Right lobe of liver (tissue), 6 donors: ENCODE measurements around the gene CLHC1. TPM values are rescaled to one million over a fixed set of nuclear protein-coding genes. Genes with fewer than 3 reads are reported as not detected.

Experiments used
- ATAC-seq, 4 donors: fragments of 200-7000 bp; cut with Tn5 transposase; one replicate each; pipeline ENCODE4 v1.9.1; 2020; ENCODE audit warnings: mild to moderate bottlenecking in 4 of 4, moderate library complexity in 4 of 4
- DNase-seq, 3 donors: peaks; one replicate each; pipeline ENCODE4 v3.0.0-alpha.2; 2020
- H3K27ac ChIP-seq, 3 donors: fragments of 200-600 bp; one replicate each; pipeline ENCODE4 v1.8.0; 2022
- H3K27me3 ChIP-seq, 2 donors: fragments of 200-600 bp; one replicate each; pipeline ENCODE4 v1.8.0; 2022
- H3K36me3 ChIP-seq, 4 donors: fragments of 200-600 bp; sonication (generic) in 1 of 4; one replicate each; pipeline versions ENCODE4 v1.5.1 to v1.8.0; 2017 to 2022; ENCODE audit warnings: control low read depth in 1 of 4
- H3K4me1 ChIP-seq, 4 donors: fragments of 200-600 bp; sonication (generic) in 1 of 4; one replicate each; pipeline versions ENCODE4 v1.5.1 to v1.8.0; 2017 to 2022; ENCODE audit warnings: control low read depth in 1 of 4
- H3K4me3 ChIP-seq, 3 donors: fragments of 200-600 bp; one replicate each; pipeline ENCODE4 v1.8.0; 2022
- H3K9me3 ChIP-seq, 4 donors: fragments of 200-600 bp; sonication (generic) in 1 of 4; one replicate each; pipeline versions ENCODE4 v1.5.1 to v1.8.0; 2017 to 2022; ENCODE audit warnings: control low read depth in 1 of 4
- CTCF ChIP-seq, 4 donors: fragments of 200-600 bp in 3 of 4; fragments of 450-650 bp in 1 of 4; IDR thresholded peaks; one replicate each; pipeline versions ENCODE4 v1.5.1 to v1.8.0; 2016 to 2022; ENCODE audit warnings: antibody characterized with exemption in 4 of 4, mild to moderate bottlenecking in 2 of 4
- POLR2A ChIP-seq: fragments of 450-650 bp; IDR thresholded peaks from one replicate; pipeline ENCODE4 v1.6.1; 2017; ENCODE audit warnings: antibody characterized with exemption, mild to moderate bottlenecking
- WGBS: methylation state at CpG from one replicate; pipeline ENCODE4 v1.1.6; 2018; ENCODE audit warnings: low coverage, low lambda C conversion rate; ENCODE audit not compliant: insufficient coverage; ENCODE audit errors: missing lambda C conversion rate; 5-methylcytosine and 5-hydroxymethylcytosine counted together
- intact Hi-C, 2 donors: fragments of 100-400 bp; cut with DNase I; formaldehyde crosslinking; loops; one replicate each; pipeline versions ENCODE4 v1.11.2 to v1.14.1; 2022
- total RNA-seq, 6 experiments: library from RNA; depleted of rRNA in 2 of 6; stranded (reverse); fragments of >200 nt in 2 of 6; fragmentation: NEBNext Ultra II Directional in 3 of 6; extraction: Animal tissue kit (Norgen Biotek cat#: 25700) in 3 of 6; gene quantifications; one replicate each; pipeline versions ENCODE4 v1.1.0 to v1.2.4, GENCODE V29; 2016 to 2023
- donor health status: DM: no; HTN: yes; CAD: no.
- donor health status: DM: no; HTN: no; CAD: no.
- donor health status: DM: no; HTN: no; CAD: no.
- donor health status: DM: no; HTN: yes; CAD: no.
- donor health status: DM: no; HTN: yes; CAD: no.

The CLHC1 gene
- total RNA-seq, 6 experiments from 2014 or later: 1.5 to 5.0 (median 3.7) TPM

- no peaks in the 10 kb centered on the region for H3K36me3 ChIP-seq
- no peaks in the 10 kb centered on the region for H3K27me3 ChIP-seq
- WGBS: 78% methylated on average over 9 of the region's 12 CpGs
- no peak for TF ChIP-seq CTCF (IDR thresholded peaks at IDR 0.05)
- no peak for TF ChIP-seq POLR2A
- DNase-seq (no peak), ATAC-seq (no peak)
- H3K27ac ChIP-seq: no peak overlapping the region
- no peak overlapping the region for H3K4me3 ChIP-seq
- no peaks in the 10 kb centered on the region for H3K9me3 ChIP-seq
- peaks cover 0 to 15% (median 0%) of the 10 kb centered on the region in 4 donors for H3K4me1 ChIP-seq
- intact Hi-C loops: loop anchor here (10.0 kb wide), 2 partner anchors 140 to 270 kb away; no protein-coding TSS in a partner anchor
Observed at GRCh38 chr2:55164534-55165480, 67.3 kb downstream of the CLHC1 start.

GRCh38 chr2:55163941-55164390 lies 68.1 kb downstream of the CLHC1 start:
- H3K36me3 ChIP-seq: no peaks in the 10 kb centered on the region
- no peak for DNase-seq
- intact Hi-C loops: loop anchor here (10.0 kb wide), 2 partner anchors 139 to 269 kb away; no protein-coding TSS in a partner anchor
- H3K27ac ChIP-seq: peak overlapping the region in 1 of 3 donors; percentile 45
- TF ChIP-seq CTCF (IDR thresholded peaks at IDR 0.05): no peak
- no peak for TF ChIP-seq POLR2A
- H3K4me3 ChIP-seq: peak overlapping the region in 2 of 3 donors; percentile 15 to 28
- H3K9me3 ChIP-seq: no peaks in the 10 kb centered on the region
- no peaks in the 10 kb centered on the region for H3K27me3 ChIP-seq
- ATAC-seq: peak; percentile 69 to 85 (median 78)
- peaks cover 0 to 15% (median 0%) of the 10 kb centered on the region in 4 donors for H3K4me1 ChIP-seq
- 22% methylated on average over 2 of the region's 7 CpGs for WGBS

GRCh38 chr2:55163274-55163721 lies 68.8 kb downstream of the CLHC1 start:
- H3K27ac ChIP-seq: no peak overlapping the region
- no peak for ATAC-seq
- H3K27me3 ChIP-seq: no peaks in the 10 kb centered on the region
- H3K9me3 ChIP-seq: no peaks in the 10 kb centered on the region
- peaks cover 0 to 15% (median 0%) of the 10 kb centered on the region in 4 donors for H3K4me1 ChIP-seq
- 63% methylated on average over 9 of the region's 9 CpGs for WGBS
- no peak overlapping the region for H3K4me3 ChIP-seq
- no peak for TF ChIP-seq POLR2A
- TF ChIP-seq CTCF (IDR thresholded peaks at IDR 0.05): no peak
- H3K36me3 ChIP-seq: no peaks in the 10 kb centered on the region
- DNase-seq: no peak
- intact Hi-C loops: loop anchor here (10.0 kb wide), 2 partner anchors 138 to 268 kb away; no protein-coding TSS in a partner anchor

- H3K36me3 ChIP-seq: no peaks in the 10 kb centered on the region
- H3K4me3 ChIP-seq: no peak overlapping the region
- ATAC-seq (no peak), DNase-seq (no peak)
- no peaks in the 10 kb centered on the region for H3K9me3 ChIP-seq
- H3K27me3 ChIP-seq: no peaks in the 10 kb centered on the region
- H3K27ac ChIP-seq: no peak overlapping the region
- peaks cover 0 to 15% (median 0%) of the 10 kb centered on the region in 4 donors for H3K4me1 ChIP-seq
- 74% methylated on average over 7 of the region's 11 CpGs for WGBS
- intact Hi-C loops: loop anchor here (10.0 kb wide), 2 partner anchors 138 to 268 kb away; no protein-coding TSS in a partner anchor
- TF ChIP-seq POLR2A (no peak), CTCF (IDR thresholded peaks at IDR 0.05) (no peak)
Observed at GRCh38 chr2:55162284-55163006, 69.6 kb downstream of the CLHC1 start.
